COLO829 (cell line): ENCODE measurements around the gene NMU.
"Not testable (repeated sequence)": the region's sequence is repeated elsewhere in the genome, so short reads cannot be mapped to it uniquely, and the experiment has no call there.

Experiments used
- DNase-seq: peaks from one replicate; pipeline ENCODE4 v3.0.0; 2012; ENCODE audit warnings: low spot score

Gene NMU

GRCh38 chr4:55635741-55636655, at the start of gene NMU:
TSS of gene NMU (minus strand) at chr4:55636298. CDS start at chr4:55636192, 106 bp downstream.
- DNase-seq: no peak

- no peak for DNase-seq
These were observed 48.2 kb upstream of the NMU start for GRCh38 chr4:55684276-55684675.

- DNase-seq: not testable (repeated sequence)
These were observed 46.7 kb upstream of the NMU start for GRCh38 chr4:55682797-55683196.

GRCh38 chr4:55682295-55682694, 46.2 kb upstream of the NMU start:
- no peak for DNase-seq

GRCh38 chr4:55681430-55681829, 45.3 kb upstream of the NMU start:
- DNase-seq: no peak

- no peak for DNase-seq
These were observed 39.2 kb upstream of the NMU start for GRCh38 chr4:55675196-55675793.

- no peak for DNase-seq
These were observed 37.3 kb upstream of the NMU start for GRCh38 chr4:55673424-55673823.

- DNase-seq: no peak
These were observed 35.6 kb upstream of the NMU start for GRCh38 chr4:55671667-55672066.

GRCh38 chr4:55670695-55671094, 34.6 kb upstream of the NMU start:
- DNase-seq: no peak

GRCh38 chr4:55668449-55668848, 32.4 kb upstream of the NMU start:
- DNase-seq: no peak

GRCh38 chr4:55666535-55666934, 30.4 kb upstream of the NMU start:
- no peak for DNase-seq

GRCh38 chr4:55663145-55663544, 27.0 kb upstream of the NMU start:
- DNase-seq: no peak

GRCh38 chr4:55661398-55662056, 25.4 kb upstream of the NMU start:
- DNase-seq: no peak

- DNase-seq: no peak
These were observed 22.6 kb upstream of the NMU start for GRCh38 chr4:55658657-55659056.

GRCh38 chr4:55654131-55654530, 18.0 kb upstream of the NMU start:
- no peak for DNase-seq

- no peak for DNase-seq
These were observed 14.4 kb upstream of the NMU start for GRCh38 chr4:55650483-55650882.

- DNase-seq: no peak
These were observed 1.2 kb upstream of the NMU start for GRCh38 chr4:55637272-55637820.

GRCh38 chr4:55636656-55636999, 530 bp upstream of the NMU start:
- DNase-seq: no peak

- DNase-seq: no peak
These were observed 816 bp downstream of the NMU start for GRCh38 chr4:55635282-55635681.

- no peak for DNase-seq
These were observed 1.5 kb downstream of the NMU start for GRCh38 chr4:55634417-55635128.

- no peak for DNase-seq
These were observed 2.2 kb downstream of the NMU start for GRCh38 chr4:55633903-55634302.

GRCh38 chr4:55625835-55626234, 10.3 kb downstream of the NMU start:
- DNase-seq: no peak
